Heart right ventricle (tissue), 16 donors: ENCODE measurements around the gene IGF1. TPM values are rescaled to one million over a fixed set of nuclear protein-coding genes. Genes with fewer than 3 reads are reported as not detected.

Experiments used
- ATAC-seq, 8 donors: fragments of 200-7000 bp; cut with Tn5 transposase; one replicate each; pipeline ENCODE4 v1.9.1; 2020; ENCODE audit warnings: mild to moderate bottlenecking in 8 of 8, moderate library complexity in 8 of 8, moderate number of reproducible peaks in 1 of 8
- DNase-seq, 2 donors: peaks; one replicate each; pipeline ENCODE4 v3.0.0-alpha.2; 2020
- H3K27ac ChIP-seq, 10 donors: fragments of 200-600 bp; sonication (generic) in 2 of 10; one replicate each; pipeline versions ENCODE4 v1.5.0 to v1.8.0; 2020 to 2022; ENCODE audit warnings: mild to moderate bottlenecking in 3 of 10
- H3K27me3 ChIP-seq, 7 donors: fragments of 200-600 bp; one replicate each; pipeline ENCODE4 v1.8.0; 2021 to 2022; ENCODE audit warnings: mild to moderate bottlenecking in 2 of 7
- H3K36me3 ChIP-seq, 9 donors: fragments of 200-600 bp; sonication (generic) in 1 of 9; one replicate each; pipeline versions ENCODE4 v1.5.0 to v1.8.0; 2020 to 2022; ENCODE audit warnings: mild to moderate bottlenecking in 2 of 9
- H3K4me1 ChIP-seq, 9 donors: fragments of 200-600 bp; sonication (generic) in 1 of 9; one replicate each; pipeline versions ENCODE4 v1.5.0 to v1.8.0; 2020 to 2022; ENCODE audit warnings: mild to moderate bottlenecking in 4 of 9
- H3K4me3 ChIP-seq, 10 donors: fragments of 200-600 bp; sonication (generic) in 2 of 10; one replicate each; pipeline versions ENCODE4 v1.5.0 to v1.8.0; 2020 to 2022; ENCODE audit warnings: mild to moderate bottlenecking in 7 of 10, moderate library complexity in 2 of 10
- H3K9me3 ChIP-seq, 11 donors: fragments of 200-600 bp in 10 of 11; sonication (generic) in 2 of 11; one replicate each; pipeline versions ENCODE4 v1.5.0 to v1.8.0; 2013 to 2022; ENCODE audit warnings: mild to moderate bottlenecking in 2 of 11, control low read depth in 1 of 11, moderate library complexity in 1 of 11
- CTCF ChIP-seq, 9 donors: fragments of 200-600 bp; sonication (generic) in 2 of 9; IDR thresholded peaks; one replicate each; pipeline versions ENCODE4 v1.5.0 to v1.8.0; 2021 to 2022; ENCODE audit warnings: antibody characterized with exemption in 9 of 9, mild to moderate bottlenecking in 5 of 9, moderate library complexity in 1 of 9
- WGBS, 2 donors: extraction: QIAGEN DNeasy Blood & Tissue Kit; methylation state at CpG; one replicate each; pipeline ENCODE4 v1.1.7; 2013; ENCODE audit warnings: inconsistent platforms in 1 of 2; 5-methylcytosine and 5-hydroxymethylcytosine counted together
- intact Hi-C, 10 donors: fragments of 100-400 bp; cut with DNase I; formaldehyde crosslinking; loops; one replicate each; pipeline versions ENCODE4 v1.11.1 to v1.14.2; 2022
- polyA plus RNA-seq, 2 donors: library from polyadenylated mRNA; stranded (reverse); fragments of 200-250 nt; gene quantifications; one replicate each; pipeline ENCODE4 v1.2.3, GENCODE V29; 2013
- total RNA-seq, 10 donors: library from RNA; stranded (reverse); fragmentation: NEBNext Ultra II Directional in 3 of 10; extraction: Animal tissue kit (Norgen Biotek cat#: 25700) in 3 of 10; gene quantifications; one replicate each; pipeline versions ENCODE4 v1.2.1 to v1.2.4, GENCODE V29; 2021 to 2023
- donor health status: Arrhythmogenic right ventricular cardiomyopathy.
- donor health status: ischemic (EF 13 %, LVEDD 7.1; RV severe dilation, severe dysfunction).
- donor health status: healthy with polysubstance abuse.
- donor health status: DM: no; HTN: yes; CAD: no.
- donor health status: DM: no; HTN: no; CAD: no.
- donor health status: ischemic (EF 25% LVEDD 6.9; RV normal size, moderate dysfunction).
- donor health status: ischemic (EF 25% LVEDD 5.7; RV mildly dilated, moderate dysfunction).
- donor health status: healthy.
- donor health status: DM: yes; HTN: yes; CAD: no.
- donor health status: Ischemic cardiomyopathy.
- donor health status: ischemic (EF 35%, LVEDD 5.7; RV mildly dilated, moderate dysfunction).
- donor health status: nonischemic (EF 11% LVEDD 7.7; RV severe dilation, severe dysfunction).
- donor health status: DM: yes; HTN: yes; CAD: no.
- donor health status: PGD.
- donor health status: ischemic (EF 29% LVEDD 5.4; RV normal size, mild dysfunction).
- donor health status: nonischemic (EF 23%, LVEDD 6.1; RV moderate dilation, normal function).

IGF1 gene
- total and polyA plus RNA-seq, 12 donors: 6.3 to 32.3 (median 8.9) TPM

GRCh38 chr12:102503056-102503681 lies 22.8 kb upstream of the IGF1 start:
- Histone ChIP-seq H3K9me3 (peaks cover 0 to 14% (median 0%) of the 10 kb centered on the region in 11 donors), H3K4me3 (no peak overlapping the region), H3K4me1 (peaks cover 0 to 27% (median 0%) of the 10 kb centered on the region in 9 donors), H3K27ac (peak overlapping the region in 1 of 10 donors; percentile 65), H3K27me3 (peaks cover 0 to 5% (median 0%) of the 10 kb centered on the region in 7 donors), H3K36me3 (no peaks in the 10 kb centered on the region)
- intact Hi-C loops: no loop called here
- ATAC-seq: peak in 3 of 8 donors; percentile 38 to 42 (median 41)
- DNase-seq: no peak
- no peak for TF ChIP-seq CTCF (IDR thresholded peaks at IDR 0.05)
- 66% methylated on average over 2 of the region's 2 CpGs for WGBS, 2 donors

- DNase-seq: no peak
- 80% methylated on average over 5 of the region's 5 CpGs for WGBS, 2 donors
- ATAC-seq: no peak
- Histone ChIP-seq H3K4me3 (no peak overlapping the region), H3K9me3 (peaks cover 0 to 8% (median 0%) of the 10 kb centered on the region in 11 donors), H3K4me1 (peaks cover 0 to 27% (median 0%) of the 10 kb centered on the region in 9 donors), H3K27ac (peak overlapping the region in 1 of 10 donors; percentile 24), H3K36me3 (no peaks in the 10 kb centered on the region), H3K27me3 (peaks cover 0 to 5% (median 0%) of the 10 kb centered on the region in 7 donors)
- intact Hi-C loops: no loop called here
- no peak for TF ChIP-seq CTCF (IDR thresholded peaks at IDR 0.05)
Measured at GRCh38 chr12:102501773-102502172, 21.4 kb upstream of the IGF1 start.

- DNase-seq (no peak), ATAC-seq (peak in 7 of 8 donors; percentile 31 to 77 (median 38))
- H3K9me3 ChIP-seq: peaks cover 0 to 9% (median 0%) of the 10 kb centered on the region in 11 donors
- 34 to 50% methylated on average over 1 of the region's 1 CpG for WGBS, 2 donors
- peak overlapping the region in 1 of 10 donors; percentile 45 for H3K27ac ChIP-seq
- peaks cover 0 to 17% (median 0%) of the 10 kb centered on the region in 9 donors for H3K4me1 ChIP-seq
- no peak for TF ChIP-seq CTCF (IDR thresholded peaks at IDR 0.05)
- H3K36me3 ChIP-seq: no peaks in the 10 kb centered on the region
- intact Hi-C loops: no loop called here
- H3K27me3 ChIP-seq: peaks cover 0 to 4% (median 0%) of the 10 kb centered on the region in 7 donors
- H3K4me3 ChIP-seq: no peak overlapping the region
Measured at GRCh38 chr12:102498471-102498870, 18.1 kb upstream of the IGF1 start.

- no peaks in the 10 kb centered on the region for H3K36me3 ChIP-seq
- intact Hi-C loops: no loop called here
- H3K9me3 ChIP-seq: peaks cover 0 to 12% (median 0%) of the 10 kb centered on the region in 11 donors
- DNase-seq (no peak), ATAC-seq (no peak)
- no peak overlapping the region for H3K4me3 ChIP-seq
- no peak for TF ChIP-seq CTCF (IDR thresholded peaks at IDR 0.05)
- H3K27ac ChIP-seq: peak overlapping the region in 1 of 10 donors; percentile 45
- 78 to 79% methylated on average over 1 of the region's 1 CpG for WGBS, 2 donors
- H3K4me1 ChIP-seq: peaks cover 0 to 14% (median 0%) of the 10 kb centered on the region in 9 donors
- H3K27me3 ChIP-seq: peaks cover 0 to 4% (median 0%) of the 10 kb centered on the region in 7 donors
Measured at GRCh38 chr12:102497743-102498142, 17.4 kb upstream of the IGF1 start.
